ENCODE results near the gene MRPS23. TPM values are rescaled to one million over a fixed set of nuclear protein-coding genes. Genes with fewer than 3 reads are reported as not detected.
"Not testable (repeated sequence)": the region's sequence is repeated elsewhere in the genome, so short reads cannot be mapped to it uniquely, and the experiment has no call there.

Gene MRPS23
- total RNA-seq, 2 experiments from 2014 or later = 32.1 to 38.2 TPM

- Mint-ChIP-seq H3K36me3 (no peaks in the 10 kb centered on the region), H3K4me1 (peaks cover 11% of the 10 kb centered on the region), H3K9me3 (no peaks in the 10 kb centered on the region), H3K27ac (no peak overlapping the region), H3K4me3 (no peak overlapping the region), H3K27me3 (peaks cover 22% of the 10 kb centered on the region)
- ATAC-seq (ENCODE audit: low read depth) (no peak), DNase-seq (no peak)
- POLR2A ChIA-PET = no interaction called here
Measured at GRCh38 chr17:57856792-57857620, 7.2 kb upstream of the MRPS23 start.

- H3K9me3 Mint-ChIP-seq = no peaks in the 10 kb centered on the region
- no peaks in the 10 kb centered on the region for H3K36me3 Mint-ChIP-seq
- no peak overlapping the region for H3K27ac Mint-ChIP-seq
Measured at GRCh38 chr17:57855391-57856035, 5.7 kb upstream of the MRPS23 start.

GRCh38 chr17:57853695-57854094 is 3.9 kb upstream of the MRPS23 start:
- ATAC-seq (ENCODE audit: low read depth) (no peak), DNase-seq (no peak)
- Mint-ChIP-seq H3K4me3 (no peak overlapping the region), H3K27ac (no peak overlapping the region), H3K36me3 (no peaks in the 10 kb centered on the region), H3K4me1 (peaks cover 18% of the 10 kb centered on the region), H3K9me3 (no peaks in the 10 kb centered on the region), H3K27me3 (no peaks in the 10 kb centered on the region)
- POLR2A ChIA-PET = no interaction called here

More at GRCh38 chr17:57855391-57856035, 5.7 kb upstream of the MRPS23 start:
- DNase-seq (no peak), ATAC-seq (ENCODE audit: low read depth) (no peak)
- Mint-ChIP-seq H3K4me3 (no peak overlapping the region), H3K4me1 (peaks cover 12% of the 10 kb centered on the region), H3K27me3 (peaks cover 11% of the 10 kb centered on the region)
- POLR2A ChIA-PET = interaction anchor here (0.7 to 1.2 kb wide), 4 partner anchors 9 to 152 kb away, joined by 3 to 5 read pairs (median 3); partner anchors contain the start of gene SRSF1

GRCh38 chr17:57852955-57853328 is 3.1 kb upstream of the MRPS23 start:
- DNase-seq (no peak), ATAC-seq (ENCODE audit: low read depth) (no peak)
- POLR2A ChIA-PET = interaction anchor here (0.7 kb wide), 1 partner anchor 519 kb away, joined by 3 read pairs; no protein-coding TSS in a partner anchor
- H3K4me1 Mint-ChIP-seq = peaks cover 22% of the 10 kb centered on the region
- H3K36me3 Mint-ChIP-seq = peaks cover 3% of the 10 kb centered on the region
- H3K4me3 Mint-ChIP-seq = no peak overlapping the region
- H3K9me3 Mint-ChIP-seq = no peaks in the 10 kb centered on the region
- H3K27me3 Mint-ChIP-seq = no peaks in the 10 kb centered on the region
- no peak overlapping the region for H3K27ac Mint-ChIP-seq

- no peak for DNase-seq
- Mint-ChIP-seq H3K27me3 (no peaks in the 10 kb centered on the region), H3K4me1 (peaks cover 22% of the 10 kb centered on the region), H3K36me3 (peaks cover 3% of the 10 kb centered on the region), H3K27ac (peak overlapping the region; percentile 67), H3K9me3 (no peaks in the 10 kb centered on the region), H3K4me3 (peak overlapping the region; percentile 67)
- POLR2A ChIA-PET = interaction anchor here (0.7 to 3.1 kb wide), 3 partner anchors 17 to 520 kb away, joined by 3 to 44 read pairs (median 3); partner anchors contain the start of gene SRSF1
- no peak for ATAC-seq (ENCODE audit: low read depth)
Measured at GRCh38 chr17:57852092-57852954, 2.5 kb upstream of the MRPS23 start.

- Mint-ChIP-seq H3K27ac (peak overlapping the region; percentile 99), H3K9me3 (no peaks in the 10 kb centered on the region), H3K27me3 (no peaks in the 10 kb centered on the region), H3K4me1 (peaks cover 28% of the 10 kb centered on the region), H3K4me3 (peak overlapping the region; percentile 97), H3K36me3 (peaks cover 5% of the 10 kb centered on the region)
- ATAC-seq (ENCODE audit: low read depth) (no peak), DNase-seq (no peak)
- POLR2A ChIA-PET = interaction anchor here (0.7 to 3.1 kb wide), 19 partner anchors 10 to 783 kb away, joined by 3 to 44 read pairs (median 5); partner anchors contain the start of genes AKAP1, DYNLL2, MSI2 and SRSF1
Measured at GRCh38 chr17:57849163-57849873, 526 bp downstream of the MRPS23 start.

GRCh38 chr17:57846056-57846945 is 3.5 kb downstream of the MRPS23 start:
- DNase-seq; POLR2A ChIA-PET; H3K27ac Mint-ChIP-seq; H3K36me3 Mint-ChIP-seq; ATAC-seq (ENCODE audit: low read depth); H3K9me3 Mint-ChIP-seq; H3K4me3 Mint-ChIP-seq; H3K27me3 Mint-ChIP-seq: not testable (repeated sequence)
- peaks cover 22% of the 10 kb centered on the region for H3K4me1 Mint-ChIP-seq

GRCh38 chr17:57842280-57842679 is 7.6 kb downstream of the MRPS23 start:
- ATAC-seq (ENCODE audit: low read depth) (no peak), DNase-seq (no peak)
- peaks cover 5% of the 10 kb centered on the region for H3K36me3 Mint-ChIP-seq
- H3K4me3 Mint-ChIP-seq = no peak overlapping the region
- no peaks in the 10 kb centered on the region for H3K9me3 Mint-ChIP-seq
- H3K27me3 Mint-ChIP-seq = no peaks in the 10 kb centered on the region
- peaks cover 6% of the 10 kb centered on the region for H3K4me1 Mint-ChIP-seq
- POLR2A ChIA-PET = no interaction called here
- no peak overlapping the region for H3K27ac Mint-ChIP-seq

- Mint-ChIP-seq H3K4me1 (peaks cover 5% of the 10 kb centered on the region), H3K27ac (no peak overlapping the region), H3K27me3 (no peaks in the 10 kb centered on the region)
Measured at GRCh38 chr17:57839571-57839923, 10.3 kb downstream of the MRPS23 start.

GRCh38 chr17:57838857-57839570 is 10.8 kb downstream of the MRPS23 start:
- H3K9me3 Mint-ChIP-seq = no peaks in the 10 kb centered on the region
- peaks cover 9% of the 10 kb centered on the region for H3K4me1 Mint-ChIP-seq
- no peak for ATAC-seq (ENCODE audit: low read depth)
- no peak overlapping the region for H3K27ac Mint-ChIP-seq
- H3K4me3 Mint-ChIP-seq = no peak overlapping the region
- DNase-seq = no peak
- no peaks in the 10 kb centered on the region for H3K27me3 Mint-ChIP-seq
- H3K36me3 Mint-ChIP-seq = peaks cover 6% of the 10 kb centered on the region
- POLR2A ChIA-PET = interaction anchor here (1.0 kb wide), 1 partner anchor 10 kb away, joined by 6 read pairs; the partner anchor contains the start of gene MRPS23

More at GRCh38 chr17:57839571-57839923, 10.3 kb downstream of the MRPS23 start:
- no peak overlapping the region for H3K4me3 Mint-ChIP-seq
- no peak for ATAC-seq (ENCODE audit: low read depth)
- H3K9me3 Mint-ChIP-seq = no peaks in the 10 kb centered on the region
- POLR2A ChIA-PET = interaction anchor here (1.0 kb wide), 1 partner anchor 10 kb away, joined by 6 read pairs; the partner anchor contains the start of gene MRPS23
- DNase-seq = no peak
- H3K36me3 Mint-ChIP-seq = peaks cover 6% of the 10 kb centered on the region

- Mint-ChIP-seq H3K36me3 (peaks cover 6% of the 10 kb centered on the region), H3K9me3 (no peaks in the 10 kb centered on the region), H3K27me3 (no peaks in the 10 kb centered on the region), H3K4me3 (no peak overlapping the region), H3K4me1 (peaks cover 12% of the 10 kb centered on the region), H3K27ac (no peak overlapping the region)
- no peak for DNase-seq
- no peak for ATAC-seq (ENCODE audit: low read depth)
- POLR2A ChIA-PET = interaction anchor here (1.7 kb wide), 1 partner anchor 11 kb away, joined by 6 read pairs; the partner anchor contains the start of gene MRPS23
Measured at GRCh38 chr17:57838453-57838852, 11.4 kb downstream of the MRPS23 start.
